Heart right ventricle (tissue), 16 donors: ENCODE results near the gene MEX3A. TPM values are rescaled to one million over a fixed set of nuclear protein-coding genes. Genes with fewer than 3 reads are reported as not detected.
A peak's percentile ranks its signal among the peaks of the same experiment; 100 is the strongest.

Experiments used
- ATAC-seq, 8 donors: fragments of 200-7000 bp; cut with Tn5 transposase; one replicate each; pipeline ENCODE4 v1.9.1; 2020; ENCODE audit warnings: mild to moderate bottlenecking in 8 of 8, moderate library complexity in 8 of 8, moderate number of reproducible peaks in 1 of 8
- DNase-seq, 2 donors: peaks; one replicate each; pipeline ENCODE4 v3.0.0-alpha.2; 2020
- H3K27ac ChIP-seq, 10 donors: fragments of 200-600 bp; sonication (generic) in 2 of 10; one replicate each; pipeline versions ENCODE4 v1.5.0 to v1.8.0; 2020 to 2022; ENCODE audit warnings: mild to moderate bottlenecking in 3 of 10
- H3K27me3 ChIP-seq, 7 donors: fragments of 200-600 bp; one replicate each; pipeline ENCODE4 v1.8.0; 2021 to 2022; ENCODE audit warnings: mild to moderate bottlenecking in 2 of 7
- H3K36me3 ChIP-seq, 9 donors: fragments of 200-600 bp; sonication (generic) in 1 of 9; one replicate each; pipeline versions ENCODE4 v1.5.0 to v1.8.0; 2020 to 2022; ENCODE audit warnings: mild to moderate bottlenecking in 2 of 9
- H3K4me1 ChIP-seq, 9 donors: fragments of 200-600 bp; sonication (generic) in 1 of 9; one replicate each; pipeline versions ENCODE4 v1.5.0 to v1.8.0; 2020 to 2022; ENCODE audit warnings: mild to moderate bottlenecking in 4 of 9
- H3K4me3 ChIP-seq, 10 donors: fragments of 200-600 bp; sonication (generic) in 2 of 10; one replicate each; pipeline versions ENCODE4 v1.5.0 to v1.8.0; 2020 to 2022; ENCODE audit warnings: mild to moderate bottlenecking in 7 of 10, moderate library complexity in 2 of 10
- H3K9me3 ChIP-seq, 11 donors: fragments of 200-600 bp in 10 of 11; sonication (generic) in 2 of 11; one replicate each; pipeline versions ENCODE4 v1.5.0 to v1.8.0; 2013 to 2022; ENCODE audit warnings: mild to moderate bottlenecking in 2 of 11, control low read depth in 1 of 11, moderate library complexity in 1 of 11
- CTCF ChIP-seq, 9 donors: fragments of 200-600 bp; sonication (generic) in 2 of 9; IDR thresholded peaks; one replicate each; pipeline versions ENCODE4 v1.5.0 to v1.8.0; 2021 to 2022; ENCODE audit warnings: antibody characterized with exemption in 9 of 9, mild to moderate bottlenecking in 5 of 9, moderate library complexity in 1 of 9
- WGBS, 2 donors: extraction: QIAGEN DNeasy Blood & Tissue Kit; methylation state at CpG; one replicate each; pipeline ENCODE4 v1.1.7; 2013; ENCODE audit warnings: inconsistent platforms in 1 of 2; 5-methylcytosine and 5-hydroxymethylcytosine counted together
- intact Hi-C, 10 donors: fragments of 100-400 bp; cut with DNase I; formaldehyde crosslinking; loops; one replicate each; pipeline versions ENCODE4 v1.11.1 to v1.14.2; 2022
- polyA plus RNA-seq, 2 donors: library from polyadenylated mRNA; stranded (reverse); fragments of 200-250 nt; gene quantifications; one replicate each; pipeline ENCODE4 v1.2.3, GENCODE V29; 2013
- total RNA-seq, 10 donors: library from RNA; stranded (reverse); fragmentation: NEBNext Ultra II Directional in 3 of 10; extraction: Animal tissue kit (Norgen Biotek cat#: 25700) in 3 of 10; gene quantifications; one replicate each; pipeline versions ENCODE4 v1.2.1 to v1.2.4, GENCODE V29; 2021 to 2023
- donor health status: Arrhythmogenic right ventricular cardiomyopathy.
- donor health status: ischemic (EF 13 %, LVEDD 7.1; RV severe dilation, severe dysfunction).
- donor health status: healthy with polysubstance abuse.
- donor health status: DM: no; HTN: yes; CAD: no.
- donor health status: DM: no; HTN: no; CAD: no.
- donor health status: ischemic (EF 25% LVEDD 6.9; RV normal size, moderate dysfunction).
- donor health status: ischemic (EF 25% LVEDD 5.7; RV mildly dilated, moderate dysfunction).
- donor health status: healthy.
- donor health status: DM: yes; HTN: yes; CAD: no.
- donor health status: Ischemic cardiomyopathy.
- donor health status: ischemic (EF 35%, LVEDD 5.7; RV mildly dilated, moderate dysfunction).
- donor health status: nonischemic (EF 11% LVEDD 7.7; RV severe dilation, severe dysfunction).
- donor health status: DM: yes; HTN: yes; CAD: no.
- donor health status: PGD.
- donor health status: ischemic (EF 29% LVEDD 5.4; RV normal size, mild dysfunction).
- donor health status: nonischemic (EF 23%, LVEDD 6.1; RV moderate dilation, normal function).

The MEX3A gene
- total and polyA plus RNA-seq, 12 donors, result 0.09 to 0.31 (median 0.19) TPM

- H3K4me3 ChIP-seq, result peak overlapping the region; percentile 86 to 99 (median 96)
- DNase-seq, result peak; percentile 66 to 70
- peak overlapping the region; percentile 93 to 100 (median 98) for H3K27ac ChIP-seq
- no peaks in the 10 kb centered on the region for H3K9me3 ChIP-seq
- peaks cover 23 to 74% (median 57%) of the 10 kb centered on the region in 9 donors for H3K4me1 ChIP-seq
- intact Hi-C loops, result no loop called here
- peak; percentile 17 to 56 (median 42) for ATAC-seq
- peaks cover 0 to 7% (median 0%) of the 10 kb centered on the region in 7 donors for H3K27me3 ChIP-seq
- H3K36me3 ChIP-seq, result peaks cover 0 to 22% (median 0%) of the 10 kb centered on the region in 9 donors
- 1 to 2% methylated on average over 19 of the region's 19 CpGs for WGBS, 2 donors
- TF ChIP-seq CTCF (IDR thresholded peaks at IDR 0.05), result no peak
Observed at GRCh38 chr1:156115514-156116374, 33.5 kb upstream of the MEX3A start.

- DNase-seq (no peak), ATAC-seq (peak; percentile 5 to 57 (median 41))
- intact Hi-C loops, result no loop called here
- H3K27ac ChIP-seq, result peak overlapping the region; percentile 93 to 100 (median 98)
- no peaks in the 10 kb centered on the region for H3K9me3 ChIP-seq
- no peak for TF ChIP-seq CTCF (IDR thresholded peaks at IDR 0.05)
- peaks cover 18 to 67% (median 50%) of the 10 kb centered on the region in 9 donors for H3K4me1 ChIP-seq
- 0% methylated on average over 49 of the region's 49 CpGs for whole genome bisulfite sequencing, 2 donors
- H3K27me3 ChIP-seq, result peaks cover 0 to 7% (median 0%) of the 10 kb centered on the region in 7 donors
- H3K4me3 ChIP-seq, result peak overlapping the region; percentile 86 to 99 (median 96)
- peaks cover 0 to 15% (median 0%) of the 10 kb centered on the region in 9 donors for H3K36me3 ChIP-seq
Observed at GRCh38 chr1:156114919-156115513, 32.8 kb upstream of the MEX3A start.

GRCh38 chr1:156114101-156114918, 32.0 kb upstream of the MEX3A start, which contains the start of gene LMNA:
Gene LMNA (plus strand): TSS chr1:156114711. CDS start chr1:156114919, 208 bp downstream.
- peak; percentile 91 to 92 for DNase-seq
- Histone ChIP-seq H3K9me3 (no peaks in the 10 kb centered on the region), H3K4me3 (peak within 1 kb of the TSS; percentile 86 to 99 (median 96)), H3K4me1 (peaks cover 15 to 60% (median 43%) of the 10 kb centered on the region in 9 donors), H3K27ac (peak within 1 kb of the TSS; percentile 93 to 100 (median 98)), H3K27me3 (peaks cover 0 to 7% (median 0%) of the 10 kb centered on the region in 7 donors), H3K36me3 (peaks cover 0 to 11% (median 0%) of the 10 kb centered on the region in 9 donors)
- 2 to 3% methylated on average over 37 of the region's 37 CpGs for WGBS, 2 donors
- intact Hi-C loops, result no loop called here
- no peak for TF ChIP-seq CTCF (IDR thresholded peaks at IDR 0.05)
- ATAC-seq, result peak; percentile 82 to 92 (median 86)
